HG03045 (cell line): ENCODE data around the gene OR10R2.

Experiments
- ATAC-seq: cut with Tn5 transposase; IDR thresholded peaks from one replicate; pipeline ENCODE4 v1.9.1; 2021; ENCODE audit warnings: mild to moderate bottlenecking, moderate library complexity; ENCODE audit not compliant: unreplicated experiment

The OR10R2 gene

GRCh38 chr1:158521666-158522058 lies 49.6 kb downstream of the OR10R2 start:
- no peak for ATAC-seq

DNA sequence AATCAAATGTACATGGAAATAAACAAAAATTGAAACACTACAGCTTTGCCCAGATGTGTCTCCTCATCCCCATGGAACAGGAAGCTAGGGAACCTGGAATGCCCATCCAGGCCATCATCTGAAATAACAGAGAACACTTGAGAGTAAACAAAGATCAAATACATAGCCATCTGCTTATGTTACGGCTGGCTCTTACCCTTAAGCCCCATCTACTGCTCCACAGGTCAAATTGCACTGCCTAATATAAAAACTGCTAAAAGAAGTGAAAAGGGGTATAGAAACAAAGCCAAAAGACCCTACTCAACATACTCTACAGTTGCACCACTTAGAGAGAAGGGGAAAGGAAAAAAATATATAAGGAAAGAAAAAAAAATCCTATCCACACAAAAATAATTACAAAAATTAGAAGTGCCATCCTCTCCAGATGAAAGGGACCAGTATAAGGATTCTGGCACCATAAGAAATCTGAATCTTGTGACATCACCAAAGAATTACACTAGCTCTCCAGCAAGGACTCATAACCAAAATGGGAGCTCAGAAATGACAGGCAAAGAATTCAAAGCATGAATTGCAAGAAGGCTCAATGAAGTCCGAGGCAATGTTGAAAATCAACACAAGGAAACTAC lies 55.3 kb downstream of the OR10R2 start:
- ATAC-seq, result no peak
